ENCODE results near the gene MGMT. TPM values are rescaled to one million over a fixed set of nuclear protein-coding genes. Genes with fewer than 3 reads are reported as not detected.

Gene MGMT
- polyA plus RNA-seq, 1 experiment, result 10.9 TPM

DNA sequence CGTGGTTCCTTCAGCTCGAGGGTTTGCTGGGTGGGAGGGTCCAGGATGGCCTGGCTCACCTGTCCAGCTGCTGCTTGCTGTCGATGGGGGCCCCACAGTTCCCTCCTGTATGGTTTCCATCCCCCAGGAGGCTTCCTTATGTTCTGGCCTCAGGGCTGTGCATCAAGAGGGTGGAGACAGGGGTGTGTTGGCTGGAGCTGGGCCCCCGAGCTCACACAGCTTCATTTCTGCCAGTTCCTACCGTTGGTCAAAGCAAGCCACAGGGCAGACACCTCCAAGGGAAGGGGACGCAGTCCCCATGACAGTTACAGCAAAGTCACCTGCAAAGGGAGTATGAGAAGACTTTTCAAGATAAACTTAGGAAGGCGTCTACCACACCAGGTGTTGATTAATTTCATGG is 340.2 kb downstream of the MGMT start:
- ChIA-PET POLR2A (no interaction called here), CTCF (no interaction called here)
- Histone ChIP-seq H3K4me3 (ENCODE audit: low read depth, low read length) (no peak overlapping the region), H3K9me3 (ENCODE audit: control insufficient read depth, insufficient read depth, low read length) (peaks cover 64% of the 10 kb centered on the region), H3K27me3 (ENCODE audit: control insufficient read depth, insufficient read depth, low read length) (no peaks in the 10 kb centered on the region), H3K27ac (ENCODE audit: low read depth, low read length) (no peak overlapping the region)
- TF ChIP-seq, protein P1, sequence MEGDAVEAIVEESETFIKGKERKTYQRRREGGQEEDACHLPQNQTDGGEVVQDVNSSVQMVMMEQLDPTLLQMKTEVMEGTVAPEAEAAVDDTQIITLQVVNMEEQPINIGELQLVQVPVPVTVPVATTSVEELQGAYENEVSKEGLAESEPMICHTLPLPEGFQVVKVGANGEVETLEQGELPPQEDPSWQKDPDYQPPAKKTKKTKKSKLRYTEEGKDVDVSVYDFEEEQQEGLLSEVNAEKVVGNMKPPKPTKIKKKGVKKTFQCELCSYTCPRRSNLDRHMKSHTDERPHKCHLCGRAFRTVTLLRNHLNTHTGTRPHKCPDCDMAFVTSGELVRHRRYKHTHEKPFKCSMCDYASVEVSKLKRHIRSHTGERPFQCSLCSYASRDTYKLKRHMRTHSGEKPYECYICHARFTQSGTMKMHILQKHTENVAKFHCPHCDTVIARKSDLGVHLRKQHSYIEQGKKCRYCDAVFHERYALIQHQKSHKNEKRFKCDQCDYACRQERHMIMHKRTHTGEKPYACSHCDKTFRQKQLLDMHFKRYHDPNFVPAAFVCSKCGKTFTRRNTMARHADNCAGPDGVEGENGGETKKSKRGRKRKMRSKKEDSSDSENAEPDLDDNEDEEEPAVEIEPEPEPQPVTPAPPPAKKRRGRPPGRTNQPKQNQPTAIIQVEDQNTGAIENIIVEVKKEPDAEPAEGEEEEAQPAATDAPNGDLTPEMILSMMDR (IDR thresholded peaks at IDR 0.05; ENCODE audit: low read depth, low read length), result no peak
- no peak for DNase-seq (ENCODE audit: low read depth, low spot score)

DNA sequence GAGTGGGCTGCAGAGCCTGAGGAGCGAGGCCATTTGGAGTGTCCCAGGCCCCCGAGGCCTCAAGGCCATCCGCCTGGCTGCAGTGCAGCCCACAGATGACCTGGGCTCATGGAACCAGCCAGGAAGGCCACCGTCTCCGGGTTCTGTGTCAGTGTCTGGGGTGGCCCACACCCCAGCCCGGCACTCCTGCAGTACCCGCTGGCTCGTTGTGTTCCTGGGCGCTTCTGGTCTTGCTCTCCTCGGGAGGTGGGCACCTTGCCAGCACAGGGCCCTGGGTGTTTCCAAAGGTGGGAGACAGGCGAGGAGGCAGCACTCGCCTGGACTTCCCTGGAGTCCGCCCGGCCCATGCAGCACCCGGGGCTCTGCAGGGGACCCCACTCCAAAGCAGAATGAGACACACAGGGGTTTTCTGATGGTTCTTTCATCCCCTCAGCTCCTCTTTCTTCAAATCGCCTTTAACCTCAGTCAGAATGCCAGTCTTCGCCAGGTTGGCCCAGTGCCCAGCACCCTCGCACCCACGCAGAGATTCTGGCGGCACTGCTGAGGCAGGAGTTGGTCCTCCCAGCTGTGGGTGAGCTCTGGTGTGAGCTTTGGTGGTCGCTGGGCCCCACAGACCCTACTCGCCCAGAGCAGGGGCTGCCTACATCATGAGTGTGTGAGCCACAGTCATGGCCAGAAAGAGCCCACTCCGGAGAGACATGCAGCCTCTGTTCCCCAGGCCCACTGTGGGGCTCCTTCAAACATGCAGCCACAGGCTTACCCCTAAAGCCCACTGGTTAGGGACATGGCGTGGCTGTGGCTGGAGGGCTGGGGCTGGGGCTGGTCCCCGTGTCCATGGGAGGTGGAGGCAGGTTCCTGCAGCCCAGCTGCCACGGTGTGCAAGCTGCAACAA is 341.3 kb downstream of the MGMT start:
- POLR2A ChIA-PET, result no interaction called here

DNA sequence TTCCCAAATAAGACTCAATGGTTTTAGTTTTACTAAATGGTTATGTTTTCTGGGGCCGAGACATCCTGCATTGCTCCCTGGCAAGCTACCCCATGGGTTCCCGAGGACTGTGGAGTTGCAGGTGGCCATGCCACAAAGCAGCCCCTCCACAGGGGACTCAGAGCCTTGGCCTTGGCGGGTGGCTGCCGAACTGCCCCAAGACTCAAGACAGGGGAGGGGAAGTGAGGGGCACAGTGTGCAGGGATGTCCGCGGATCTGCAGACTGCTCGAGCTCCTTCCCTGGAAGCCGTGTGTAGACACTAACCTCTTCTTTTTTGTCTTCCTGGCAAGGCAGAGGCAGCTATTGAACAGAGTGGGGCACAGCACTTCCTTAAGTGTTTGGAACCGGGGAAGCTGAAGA is 342.4 kb downstream of the MGMT start:
- Histone ChIP-seq H3K4me3 (ENCODE audit: low read depth, low read length) (no peak overlapping the region), H3K9me3 (ENCODE audit: control insufficient read depth, insufficient read depth, low read length) (peaks cover 68% of the 10 kb centered on the region), H3K27me3 (ENCODE audit: control insufficient read depth, insufficient read depth, low read length) (no peaks in the 10 kb centered on the region), H3K27ac (ENCODE audit: low read depth, low read length) (no peak overlapping the region)
- DNase-seq (ENCODE audit: low read depth, low spot score), result no peak
- TF ChIP-seq, protein P1 (IDR thresholded peaks at IDR 0.05; ENCODE audit: low read depth, low read length), result no peak
- ChIA-PET POLR2A (no interaction called here), CTCF (no interaction called here)

More for the DNA sequence above, 341.3 kb downstream of the MGMT start:
- Histone ChIP-seq H3K9me3 (ENCODE audit: control insufficient read depth, insufficient read depth, low read length) (peaks cover 64% of the 10 kb centered on the region), H3K4me3 (ENCODE audit: low read depth, low read length) (no peak overlapping the region), H3K27ac (ENCODE audit: low read depth, low read length) (no peak overlapping the region), H3K27me3 (ENCODE audit: control insufficient read depth, insufficient read depth, low read length) (no peaks in the 10 kb centered on the region)
- CTCF ChIA-PET, result no interaction called here
- TF ChIP-seq, protein P1 (IDR thresholded peaks at IDR 0.05; ENCODE audit: low read depth, low read length), result no peak
- DNase-seq (ENCODE audit: low read depth, low spot score), result no peak

DNA sequence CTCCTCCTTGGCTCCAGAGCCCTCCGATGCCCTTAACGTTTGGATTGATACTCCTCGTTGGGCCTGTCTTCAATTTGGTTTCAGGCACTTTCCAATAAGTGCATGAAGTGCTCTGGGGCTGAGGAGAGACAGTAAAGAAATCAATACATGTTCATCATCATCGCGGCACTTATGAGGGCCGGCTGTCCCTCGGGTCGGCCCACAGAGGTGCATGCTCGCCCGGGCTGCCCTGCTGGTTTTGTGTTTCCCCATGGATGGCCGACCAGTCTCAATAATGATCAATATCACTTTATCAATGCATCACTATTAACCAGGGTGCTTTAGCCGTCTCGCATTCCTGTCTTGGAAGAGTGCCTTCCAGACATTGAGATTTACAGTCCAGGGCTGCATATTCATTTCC is 342.8 kb downstream of the MGMT start:
- no peak for DNase-seq (ENCODE audit: low read depth, low spot score)
- H3K27ac ChIP-seq (ENCODE audit: low read depth, low read length), result no peak overlapping the region
- peaks cover 72% of the 10 kb centered on the region for H3K9me3 ChIP-seq (ENCODE audit: control insufficient read depth, insufficient read depth, low read length)
- CTCF ChIA-PET, result no interaction called here
- H3K4me3 ChIP-seq (ENCODE audit: low read depth, low read length), result no peak overlapping the region
- POLR2A ChIA-PET, result no interaction called here
- no peaks in the 10 kb centered on the region for H3K27me3 ChIP-seq (ENCODE audit: control insufficient read depth, insufficient read depth, low read length)
- TF ChIP-seq, protein P1 (IDR thresholded peaks at IDR 0.05; ENCODE audit: low read depth, low read length), result no peak

DNA sequence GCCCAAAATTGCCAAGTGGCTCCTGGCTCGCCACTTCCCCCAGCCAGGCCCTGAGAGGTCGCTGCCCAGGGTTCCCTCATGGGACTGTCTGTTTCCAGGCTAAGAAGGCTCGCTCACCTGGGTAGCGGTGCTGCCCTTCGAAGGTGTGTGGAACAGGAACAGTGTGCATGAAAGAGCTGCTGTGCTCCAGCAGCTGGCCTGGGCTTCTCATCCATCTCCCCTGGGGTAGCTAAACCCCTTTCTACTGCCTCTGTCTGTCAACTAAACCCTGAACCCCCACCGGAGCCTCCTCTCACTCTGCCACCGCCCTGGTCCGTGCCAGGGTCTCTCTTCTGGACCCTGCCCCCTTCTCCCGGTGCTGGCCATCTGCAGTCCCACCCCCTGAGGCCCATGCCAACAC is 344.2 kb downstream of the MGMT start:
- Histone ChIP-seq H3K4me3 (ENCODE audit: low read depth, low read length) (no peak overlapping the region), H3K9me3 (ENCODE audit: control insufficient read depth, insufficient read depth, low read length) (peaks cover 76% of the 10 kb centered on the region), H3K27ac (ENCODE audit: low read depth, low read length) (no peak overlapping the region), H3K27me3 (ENCODE audit: control insufficient read depth, insufficient read depth, low read length) (no peaks in the 10 kb centered on the region)
- ChIA-PET CTCF (no interaction called here), POLR2A (no interaction called here)
- TF ChIP-seq, protein P1 (IDR thresholded peaks at IDR 0.05; ENCODE audit: low read depth, low read length), result no peak
- no peak for DNase-seq (ENCODE audit: low read depth, low spot score)
